ENCODE measurements around the gene ARHGAP10.

The ARHGAP10 gene, protein sequence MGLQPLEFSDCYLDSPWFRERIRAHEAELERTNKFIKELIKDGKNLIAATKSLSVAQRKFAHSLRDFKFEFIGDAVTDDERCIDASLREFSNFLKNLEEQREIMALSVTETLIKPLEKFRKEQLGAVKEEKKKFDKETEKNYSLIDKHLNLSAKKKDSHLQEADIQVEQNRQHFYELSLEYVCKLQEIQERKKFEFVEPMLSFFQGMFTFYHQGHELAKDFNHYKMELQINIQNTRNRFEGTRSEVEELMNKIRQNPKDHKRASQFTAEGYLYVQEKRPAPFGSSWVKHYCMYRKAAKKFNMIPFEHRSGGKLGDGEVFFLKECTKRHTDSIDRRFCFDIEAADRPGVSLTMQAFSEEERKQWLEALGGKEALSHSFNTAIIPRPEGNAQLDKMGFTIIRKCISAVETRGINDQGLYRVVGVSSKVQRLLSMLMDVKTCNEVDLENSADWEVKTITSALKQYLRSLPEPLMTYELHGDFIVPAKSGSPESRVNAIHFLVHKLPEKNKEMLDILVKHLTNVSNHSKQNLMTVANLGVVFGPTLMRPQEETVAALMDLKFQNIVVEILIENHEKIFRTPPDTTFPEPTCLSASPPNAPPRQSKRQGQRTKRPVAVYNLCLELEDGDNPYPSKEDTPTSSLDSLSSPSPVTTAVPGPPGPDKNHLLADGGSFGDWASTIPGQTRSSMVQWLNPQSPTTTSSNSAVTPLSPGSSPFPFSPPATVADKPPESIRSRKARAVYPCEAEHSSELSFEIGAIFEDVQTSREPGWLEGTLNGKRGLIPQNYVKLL

DNA sequence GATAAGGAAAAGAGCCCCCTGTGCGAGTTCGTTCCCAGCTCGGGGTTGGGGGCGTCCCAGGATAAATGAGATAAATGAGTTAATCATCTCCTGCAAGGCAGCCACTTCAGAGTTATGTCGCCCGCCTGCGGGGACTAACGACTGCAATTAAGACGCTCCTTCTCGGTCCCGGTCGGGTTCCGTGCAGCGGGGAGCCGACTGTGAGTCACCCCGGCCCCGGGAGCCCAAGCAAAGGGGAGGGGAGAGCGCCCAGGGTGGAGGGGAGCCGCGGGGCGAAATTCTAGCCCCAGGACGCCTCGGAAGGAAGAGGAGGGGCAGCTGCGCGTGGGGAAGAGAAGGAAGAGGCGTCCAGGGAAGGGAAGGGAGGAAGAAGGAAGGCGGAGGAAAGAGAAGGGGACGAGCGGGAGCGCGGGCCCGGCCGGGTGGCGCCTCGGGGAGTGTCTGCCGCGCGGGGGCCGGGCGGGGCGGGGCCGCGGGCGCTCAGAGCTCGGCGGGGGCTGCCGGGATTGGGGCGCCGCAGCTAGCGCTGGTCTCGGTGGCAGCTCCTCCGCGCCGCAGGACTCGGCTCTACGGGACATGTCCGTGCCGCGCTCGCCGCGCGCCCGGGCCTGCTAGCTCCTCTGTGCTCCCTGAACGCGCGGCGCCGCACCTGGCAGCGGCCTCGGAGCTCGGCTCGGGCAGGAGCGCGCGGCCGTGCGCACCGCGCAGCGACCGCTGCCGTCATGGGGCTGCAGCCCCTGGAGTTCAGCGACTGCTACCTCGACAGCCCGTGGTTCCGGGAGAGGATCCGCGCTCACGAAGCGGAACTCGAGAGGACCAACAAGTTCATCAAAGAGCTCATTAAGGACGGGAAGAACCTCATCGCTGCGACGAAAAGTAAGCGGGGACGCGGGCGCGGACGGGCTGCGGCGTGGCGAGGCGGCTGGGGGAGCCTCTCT is at the start of gene ARHGAP10:
Gene ARHGAP10, plus strand, starts transcription at position 509 of the 938 bp plus-strand sequence. Its CDS starts 214 bp downstream, at position 723.
- peak; percentile 63 for DNase-seq

DNA sequence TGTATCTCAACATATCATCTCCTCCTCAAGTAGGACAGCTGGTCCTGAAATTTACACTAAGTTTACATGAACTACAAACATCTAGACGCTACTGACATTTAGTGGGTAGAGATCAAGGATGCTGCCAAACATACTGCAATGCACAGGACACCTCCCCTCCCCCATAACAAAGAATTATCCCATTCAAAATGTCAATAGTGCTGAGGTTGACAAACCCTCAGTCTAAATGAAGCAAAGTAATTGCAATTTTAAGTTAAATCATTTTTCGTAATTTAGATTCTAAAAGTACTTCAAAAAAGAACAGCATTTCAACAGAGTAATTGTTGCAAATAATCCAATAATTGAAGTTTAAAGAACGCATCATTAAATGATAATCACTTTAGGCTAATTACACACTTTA is 49.1 kb upstream of the ARHGAP10 start:
- DNase-seq: no peak

DNA sequence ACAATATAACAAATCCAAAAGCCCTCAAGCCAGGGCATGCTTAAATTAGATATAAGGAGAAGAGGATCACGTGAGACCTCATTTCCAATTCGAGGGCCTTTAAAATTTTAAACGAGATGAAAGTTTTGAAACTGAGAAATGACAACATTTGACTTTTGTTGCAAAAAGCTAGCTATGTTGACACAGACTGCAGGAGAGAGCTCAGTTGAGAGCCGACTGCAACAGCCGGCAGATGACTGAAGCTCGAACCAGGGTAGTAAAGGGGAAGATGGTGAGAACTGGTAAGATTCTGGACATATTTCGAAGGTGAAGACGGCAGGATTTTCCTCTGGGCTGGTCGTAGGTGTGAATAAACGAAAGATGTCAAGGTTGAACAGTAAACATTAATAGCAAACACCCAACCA is 48.7 kb upstream of the ARHGAP10 start:
- no peak for DNase-seq

DNA sequence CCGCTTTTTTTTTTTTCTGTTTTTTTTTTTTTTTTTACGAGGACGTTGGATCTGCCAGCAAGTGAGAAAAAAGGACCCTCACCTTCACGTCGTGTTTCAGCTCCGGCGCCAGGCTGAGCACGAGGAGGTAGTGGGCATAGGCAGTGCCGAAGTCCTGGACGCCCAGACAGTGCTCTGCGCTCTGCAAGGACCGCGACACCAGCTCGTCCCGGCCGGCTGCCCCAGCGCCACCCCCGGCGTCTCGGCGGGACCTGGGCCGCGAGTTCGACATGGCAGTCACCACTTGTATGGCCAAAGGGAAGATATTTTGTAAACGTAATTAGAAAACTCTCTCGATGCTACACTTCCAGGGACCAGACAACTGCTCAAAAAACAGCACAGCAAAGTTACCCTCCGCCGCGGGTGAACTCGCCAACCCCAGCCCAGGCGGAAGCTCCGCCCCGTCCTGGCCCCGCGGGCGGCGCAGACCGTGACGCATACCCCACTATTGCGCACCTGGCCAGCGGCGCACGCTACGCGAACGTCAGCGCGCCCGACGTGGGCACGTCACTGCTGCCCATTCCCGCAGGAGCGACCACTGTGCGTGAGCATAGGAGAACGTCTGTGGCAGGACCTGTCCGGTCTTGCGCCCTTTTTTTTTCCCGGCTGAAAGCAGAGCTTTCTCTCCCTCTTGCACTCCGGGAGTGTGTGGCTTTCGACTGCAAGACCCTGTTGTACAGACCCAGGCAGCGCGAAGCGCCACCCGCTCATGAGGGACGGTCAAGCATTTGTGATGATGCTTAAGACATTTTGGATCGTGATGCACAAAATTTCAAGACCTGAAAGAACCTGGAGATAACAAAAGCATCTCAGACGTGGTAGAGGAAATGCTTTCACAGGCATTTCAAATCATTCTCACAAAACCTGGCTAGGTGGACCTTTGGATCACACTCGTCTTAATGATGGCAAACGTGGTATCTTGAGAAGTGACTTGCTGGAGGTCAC is 47.9 kb upstream of the ARHGAP10 start, which contains the start of gene PRMT9:
Gene PRMT9, minus strand, starts transcription at position 447 of the 984 bp plus-strand sequence. Its CDS starts 176 bp downstream, at position 271.
- peak; percentile 84 for DNase-seq

DNA sequence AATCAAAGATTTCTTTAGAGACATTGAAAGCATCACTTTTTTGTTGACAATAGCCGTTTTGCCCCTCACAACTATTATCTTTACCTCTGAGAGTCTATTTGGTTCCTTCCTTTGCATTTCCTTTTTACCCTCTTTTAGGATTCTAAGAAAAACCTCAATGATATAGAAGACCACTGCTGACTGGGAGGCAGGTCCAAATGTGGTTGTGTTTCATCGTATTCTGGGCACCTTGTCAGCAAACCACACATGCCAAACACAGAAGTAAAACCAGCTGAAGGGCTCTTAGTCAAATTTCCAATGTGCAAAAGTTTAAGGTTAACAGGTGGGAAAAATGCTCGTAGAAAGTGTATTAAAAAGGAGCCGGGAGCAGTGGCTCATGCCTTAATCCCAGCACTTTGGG is 42.8 kb upstream of the ARHGAP10 start:
- no peak for DNase-seq

GRCh38 chr4:147691820-147692219 is 40.1 kb upstream of the ARHGAP10 start:
- DNase-seq: no peak

- no peak for DNase-seq
Observed at GRCh38 chr4:147693218-147693617, 38.7 kb upstream of the ARHGAP10 start.

- DNase-seq: no peak
Observed at GRCh38 chr4:147696866-147697265, 35.0 kb upstream of the ARHGAP10 start.

DNA sequence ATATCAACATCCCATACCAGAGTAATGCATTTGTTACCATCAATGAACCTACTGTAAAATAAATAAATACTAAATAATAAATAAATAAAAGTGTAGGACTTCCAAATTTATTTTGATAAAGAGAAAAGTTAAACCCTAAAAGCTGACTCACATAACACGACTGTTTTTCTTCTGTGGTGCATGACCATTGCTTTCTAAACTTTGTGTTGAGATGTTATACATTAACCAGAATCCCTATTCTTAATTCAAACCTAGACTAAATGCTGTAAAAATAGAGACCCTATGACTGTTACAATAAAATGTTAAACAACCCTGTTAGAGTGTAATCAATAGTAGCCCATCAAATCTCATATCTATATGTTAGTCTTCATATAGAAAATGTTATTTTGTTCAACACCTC is 27.0 kb upstream of the ARHGAP10 start:
- DNase-seq: no peak

GRCh38 chr4:147707892-147708672 is 23.8 kb upstream of the ARHGAP10 start:
- DNase-seq: peak; percentile 44

DNA sequence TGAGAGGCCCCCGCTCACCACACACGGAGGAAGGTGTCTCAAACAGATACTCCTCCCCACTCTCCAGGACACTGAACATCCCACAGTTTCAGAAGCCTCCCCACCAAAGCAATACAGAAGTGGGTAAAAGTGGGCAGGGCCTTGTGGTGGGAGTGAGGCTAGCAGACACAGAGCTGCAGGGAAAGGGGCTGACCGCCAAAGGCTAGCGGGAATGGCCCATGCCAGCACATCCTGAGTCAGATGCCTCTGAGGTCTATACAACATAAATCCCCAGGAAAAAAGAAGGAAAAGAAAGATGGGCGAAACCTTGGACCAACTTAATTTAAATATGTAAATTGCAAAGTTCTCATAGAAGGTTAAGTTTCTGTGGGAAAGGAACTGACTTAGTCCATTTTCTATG is 21.9 kb upstream of the ARHGAP10 start:
- no peak for DNase-seq

- no peak for DNase-seq
Observed at GRCh38 chr4:147714575-147715401, 17.1 kb upstream of the ARHGAP10 start.

- no peak for DNase-seq
Observed at GRCh38 chr4:147717878-147718277, 14.0 kb upstream of the ARHGAP10 start.

GRCh38 chr4:147723326-147723725 is 8.6 kb upstream of the ARHGAP10 start:
- no peak for DNase-seq

DNA sequence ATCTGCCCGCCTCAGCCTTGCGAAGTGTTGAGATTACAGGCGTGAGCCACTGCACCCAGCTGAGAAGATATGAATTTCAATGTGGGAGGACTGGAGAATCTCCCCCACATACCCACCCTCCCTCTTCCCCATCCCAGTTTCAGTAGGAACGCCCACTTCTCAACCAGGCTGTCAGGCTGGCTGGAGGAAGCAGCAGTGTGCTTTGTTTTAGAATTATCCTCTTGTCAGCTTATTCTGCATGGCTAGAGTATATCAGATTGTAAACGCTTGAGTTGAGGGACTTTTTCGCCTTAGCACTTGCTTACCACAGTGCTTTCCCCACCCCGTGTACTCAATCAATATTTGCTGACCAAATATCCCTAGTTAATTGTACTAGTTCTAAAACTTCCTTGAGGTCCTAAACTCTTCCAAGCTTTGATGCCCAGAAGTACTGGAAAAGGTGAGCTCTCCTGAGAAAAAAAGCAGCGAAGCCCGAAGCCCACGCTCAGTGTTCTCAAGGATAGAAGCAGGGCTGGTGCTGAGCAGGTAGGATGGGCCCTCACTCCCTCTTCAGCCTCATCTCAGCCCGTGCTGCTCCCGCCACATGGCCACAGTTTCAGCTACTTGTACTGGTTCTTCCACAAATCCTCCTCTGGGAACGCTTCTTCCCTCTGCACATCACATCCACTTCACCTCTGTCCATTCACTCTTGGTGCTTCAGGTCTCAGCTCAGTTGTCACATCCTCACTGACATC is 7.3 kb upstream of the ARHGAP10 start:
- no peak for DNase-seq

DNA sequence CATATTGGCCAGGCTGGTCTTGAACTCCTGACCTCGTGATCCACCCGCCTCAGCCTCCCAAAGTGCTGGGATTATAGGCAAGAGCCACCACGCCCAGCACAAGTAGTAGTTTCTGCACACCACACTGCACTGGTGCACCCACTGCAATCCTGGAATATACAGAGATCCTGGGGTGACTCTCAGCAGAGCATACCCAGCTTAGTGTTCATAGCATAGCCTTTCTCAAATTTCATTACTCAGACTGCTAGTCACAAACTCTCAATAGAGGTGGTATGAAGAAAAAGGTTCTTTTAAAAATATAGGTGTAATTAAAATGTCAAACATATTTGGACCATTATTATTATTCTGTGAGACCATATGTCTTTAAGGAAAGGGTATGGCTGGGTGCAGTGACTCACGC is 6.2 kb upstream of the ARHGAP10 start:
- no peak for DNase-seq

- no peak for DNase-seq
Observed at GRCh38 chr4:147727476-147728028, 4.3 kb upstream of the ARHGAP10 start.

- no peak for DNase-seq
Observed at GRCh38 chr4:147730333-147730732, 1.6 kb upstream of the ARHGAP10 start.
